ENCODE results near the gene FNDC10. TPM values are rescaled to one million over a fixed set of nuclear protein-coding genes. Genes with fewer than 3 reads are reported as not detected.

The FNDC10 gene
- polyA plus RNA-seq, 1 experiment: 1.4 TPM

- Histone ChIP-seq H3K27ac (ENCODE audit: low read depth, low read length) (no peak overlapping the region), H3K27me3 (ENCODE audit: control insufficient read depth, insufficient read depth, low read length) (peaks cover 26% of the 10 kb centered on the region), H3K9me3 (ENCODE audit: control insufficient read depth, insufficient read depth, low read length) (no peaks in the 10 kb centered on the region; the same call in 1 of the 2 replicates), H3K4me3 (ENCODE audit: low read depth, low read length) (no peak overlapping the region)
- CTCF ChIA-PET: no interaction called here
- DNase-seq (ENCODE audit: low read depth, low spot score): no peak
- TF ChIP-seq CTCF (IDR thresholded peaks at IDR 0.05; ENCODE audit: low read depth, low read length): no peak
- POLR2A ChIA-PET: no interaction called here
These were observed 5.2 kb downstream of the FNDC10 start for GRCh38 chr1:1594602-1595260.

- Histone ChIP-seq H3K27me3 (ENCODE audit: control insufficient read depth, insufficient read depth, low read length) (peaks cover 26% of the 10 kb centered on the region), H3K9me3 (ENCODE audit: control insufficient read depth, insufficient read depth, low read length) (no peaks in the 10 kb centered on the region; the same call in 1 of the 2 replicates), H3K4me3 (ENCODE audit: low read depth, low read length) (no peak overlapping the region), H3K27ac (ENCODE audit: low read depth, low read length) (no peak overlapping the region)
- CTCF ChIA-PET: no interaction called here
- DNase-seq (ENCODE audit: low read depth, low spot score): no peak
- POLR2A ChIA-PET: no interaction called here
- no peak for TF ChIP-seq CTCF (IDR thresholded peaks at IDR 0.05; ENCODE audit: low read depth, low read length)
These were observed 5.9 kb downstream of the FNDC10 start for GRCh38 chr1:1593834-1594601.

- POLR2A ChIA-PET: no interaction called here
- CTCF ChIA-PET: no interaction called here
These were observed 8.5 kb downstream of the FNDC10 start for GRCh38 chr1:1591452-1591851.

GRCh38 chr1:1583347-1584010 lies 16.5 kb downstream of the FNDC10 start:
- Histone ChIP-seq H3K4me3 (ENCODE audit: low read depth, low read length) (no peak overlapping the region), H3K27me3 (ENCODE audit: control insufficient read depth, insufficient read depth, low read length) (peaks cover 17% of the 10 kb centered on the region), H3K27ac (ENCODE audit: low read depth, low read length) (no peak overlapping the region), H3K9me3 (ENCODE audit: control insufficient read depth, insufficient read depth, low read length) (no peaks in the 10 kb centered on the region)
- no peak for DNase-seq (ENCODE audit: low read depth, low spot score)
- ChIA-PET POLR2A (no interaction called here), CTCF (no interaction called here)
- TF ChIP-seq CTCF (IDR thresholded peaks at IDR 0.05; ENCODE audit: low read depth, low read length): no peak

More at GRCh38 chr1:1591452-1591851, 8.5 kb downstream of the FNDC10 start:
- no peak for DNase-seq (ENCODE audit: low read depth, low spot score)
- no peak for TF ChIP-seq CTCF (IDR thresholded peaks at IDR 0.05; ENCODE audit: low read depth, low read length)
- Histone ChIP-seq H3K27ac (ENCODE audit: low read depth, low read length) (no peak overlapping the region), H3K9me3 (ENCODE audit: control insufficient read depth, insufficient read depth, low read length) (no peaks in the 10 kb centered on the region), H3K27me3 (ENCODE audit: control insufficient read depth, insufficient read depth, low read length) (peaks cover 14% of the 10 kb centered on the region), H3K4me3 (ENCODE audit: low read depth, low read length) (no peak overlapping the region)
